Mucosa of rectum (tissue), 2 donors: Measurements from ENCODE around the gene FZD2.
"Not testable (repeated sequence)": the region's sequence is repeated elsewhere in the genome, so short reads cannot be mapped to it uniquely, and the experiment has no call there.

ENCODE experiments used
- H3K27ac ChIP-seq, 2 donors: one replicate each; pipeline ENCODE4 v1.7.0; 2013; ENCODE audit warnings: inconsistent platforms in 2 of 2, low read depth in 2 of 2, low read length in 2 of 2
- H3K27me3 ChIP-seq, 2 donors: one replicate each; pipeline ENCODE4 v1.7.0; 2013; ENCODE audit warnings: low read length in 2 of 2; ENCODE audit not compliant: control insufficient read depth in 2 of 2, insufficient read depth in 2 of 2
- H3K36me3 ChIP-seq, 2 donors: one replicate each; pipeline ENCODE4 v1.7.0; 2013; ENCODE audit warnings: low read length in 2 of 2; ENCODE audit not compliant: control insufficient read depth in 2 of 2, insufficient read depth in 2 of 2
- H3K4me1 ChIP-seq, 2 donors: one replicate each; pipeline ENCODE4 v1.7.0; 2013; ENCODE audit warnings: low read length in 2 of 2, mild to moderate bottlenecking in 1 of 2; ENCODE audit not compliant: control insufficient read depth in 2 of 2, insufficient read depth in 2 of 2
- H3K4me3 ChIP-seq, 2 donors: one replicate each; pipeline ENCODE4 v1.7.0; 2013; ENCODE audit warnings: low read length in 2 of 2
- H3K9ac ChIP-seq, 2 donors: one replicate each; pipeline ENCODE4 v1.7.0; 2013; ENCODE audit warnings: low read length in 2 of 2, low read depth in 1 of 2, mild to moderate bottlenecking in 1 of 2
- H3K9me3 ChIP-seq, 2 donors: one replicate each; pipeline ENCODE4 v1.7.0; 2013; ENCODE audit warnings: low read length in 2 of 2; ENCODE audit not compliant: control insufficient read depth in 2 of 2
- donor health status: healthy.
- donor health status: Normal muscosa, but diverticular disease.

The FZD2 gene

DNA sequence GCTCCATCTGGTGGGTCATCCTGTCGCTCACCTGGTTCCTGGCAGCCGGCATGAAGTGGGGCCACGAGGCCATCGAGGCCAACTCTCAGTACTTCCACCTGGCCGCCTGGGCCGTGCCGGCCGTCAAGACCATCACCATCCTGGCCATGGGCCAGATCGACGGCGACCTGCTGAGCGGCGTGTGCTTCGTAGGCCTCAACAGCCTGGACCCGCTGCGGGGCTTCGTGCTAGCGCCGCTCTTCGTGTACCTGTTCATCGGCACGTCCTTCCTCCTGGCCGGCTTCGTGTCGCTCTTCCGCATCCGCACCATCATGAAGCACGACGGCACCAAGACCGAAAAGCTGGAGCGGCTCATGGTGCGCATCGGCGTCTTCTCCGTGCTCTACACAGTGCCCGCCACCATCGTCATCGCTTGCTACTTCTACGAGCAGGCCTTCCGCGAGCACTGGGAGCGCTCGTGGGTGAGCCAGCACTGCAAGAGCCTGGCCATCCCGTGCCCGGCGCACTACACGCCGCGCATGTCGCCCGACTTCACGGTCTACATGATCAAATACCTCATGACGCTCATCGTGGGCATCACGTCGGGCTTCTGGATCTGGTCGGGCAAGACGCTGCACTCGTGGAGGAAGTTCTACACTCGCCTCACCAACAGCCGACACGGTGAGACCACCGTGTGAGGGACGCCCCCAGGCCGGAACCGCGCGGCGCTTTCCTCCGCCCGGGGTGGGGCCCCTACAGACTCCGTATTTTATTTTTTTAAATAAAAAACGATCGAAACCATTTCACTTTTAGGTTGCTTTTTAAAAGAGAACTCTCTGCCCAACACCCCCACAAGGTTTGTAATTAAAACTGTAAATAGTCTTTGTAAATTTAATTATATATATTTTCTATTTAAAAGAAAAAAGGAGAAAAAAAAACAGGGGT, 1.7 kb downstream of the FZD2 start:
- H3K9me3 ChIP-seq = no peaks in the 10 kb centered on the region
- no peaks in the 10 kb centered on the region for H3K36me3 ChIP-seq
- no peak overlapping the region for H3K27ac ChIP-seq
- H3K4me1 ChIP-seq = peaks cover 8 to 10% of the 10 kb centered on the region in 2 donors
- H3K27me3 ChIP-seq = peaks cover 18 to 29% of the 10 kb centered on the region in 2 donors
- H3K9ac ChIP-seq = no peak overlapping the region
- H3K4me3 ChIP-seq = no peak overlapping the region

DNA sequence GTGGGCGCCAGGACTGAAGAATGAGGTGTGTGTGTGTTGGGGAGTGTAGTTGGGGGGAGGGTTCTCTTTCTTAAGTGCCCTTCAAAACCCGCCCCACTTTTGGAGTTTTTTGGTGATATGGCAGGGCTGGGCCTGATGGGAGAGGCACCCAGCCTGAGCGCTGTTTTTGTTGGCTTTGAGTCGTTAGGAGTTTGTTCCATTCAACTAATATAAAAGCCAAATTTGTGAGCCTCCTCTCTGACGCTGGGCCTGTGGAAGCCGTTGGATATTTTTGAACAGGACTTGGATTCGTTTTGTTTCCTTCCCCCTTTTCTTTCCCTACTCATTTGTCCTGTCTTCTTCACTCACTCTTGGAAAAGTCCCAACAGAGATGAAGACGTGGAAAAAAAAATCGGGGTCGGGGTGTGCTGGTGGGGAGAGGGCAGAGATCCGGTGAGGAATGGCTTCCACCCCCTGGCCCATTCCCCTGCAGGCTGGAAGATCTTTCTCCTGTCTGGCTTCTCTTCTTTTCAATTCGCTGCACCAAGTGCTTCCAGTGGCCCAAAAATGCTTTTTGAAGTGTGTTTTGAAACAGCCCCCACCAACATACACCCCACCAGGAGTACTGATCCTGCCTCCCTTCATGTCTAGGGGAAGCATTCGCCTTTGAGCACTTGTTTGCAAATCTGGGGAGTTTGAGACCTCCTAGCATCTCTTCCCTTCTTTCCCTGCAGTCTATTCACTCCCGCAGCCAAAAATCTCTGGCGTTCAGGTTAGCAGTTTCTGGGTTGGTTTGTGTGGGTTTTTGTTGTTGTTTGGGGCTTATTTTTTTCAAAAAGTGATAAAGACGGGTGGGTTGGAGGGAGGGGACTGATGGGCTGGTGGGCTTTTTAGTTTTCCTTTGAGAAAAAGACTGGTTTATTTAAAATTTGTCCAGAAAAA, 2.6 kb downstream of the FZD2 start:
- peaks cover 8 to 10% of the 10 kb centered on the region in 2 donors for H3K4me1 ChIP-seq
- no peak overlapping the region for H3K27ac ChIP-seq
- H3K4me3 ChIP-seq = no peak overlapping the region
- no peaks in the 10 kb centered on the region for H3K9me3 ChIP-seq
- H3K9ac ChIP-seq = no peak overlapping the region
- H3K36me3 ChIP-seq = no peaks in the 10 kb centered on the region
- peaks cover 18 to 28% of the 10 kb centered on the region in 2 donors for H3K27me3 ChIP-seq

DNA sequence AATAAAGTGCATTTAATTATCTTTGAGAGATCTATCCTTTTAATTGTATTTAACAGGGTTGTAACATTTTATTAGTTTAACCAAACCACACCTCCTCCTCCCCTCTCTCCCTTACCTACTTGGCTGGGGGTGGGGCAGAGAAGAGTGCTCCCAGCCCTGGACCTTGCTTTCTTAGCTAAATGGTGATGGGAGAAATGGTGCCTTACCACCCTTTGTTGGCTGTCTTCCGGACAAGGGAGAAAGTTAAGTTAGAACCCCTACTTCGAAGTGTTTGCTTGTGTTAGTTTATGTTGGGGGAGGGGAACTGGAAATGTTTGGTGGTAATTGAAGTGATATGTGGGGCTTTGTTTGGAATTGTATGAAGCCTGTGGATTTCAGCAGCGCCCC, 3.9 kb downstream of the FZD2 start:
- H3K4me1 ChIP-seq = peaks cover 5 to 10% of the 10 kb centered on the region in 2 donors

DNA sequence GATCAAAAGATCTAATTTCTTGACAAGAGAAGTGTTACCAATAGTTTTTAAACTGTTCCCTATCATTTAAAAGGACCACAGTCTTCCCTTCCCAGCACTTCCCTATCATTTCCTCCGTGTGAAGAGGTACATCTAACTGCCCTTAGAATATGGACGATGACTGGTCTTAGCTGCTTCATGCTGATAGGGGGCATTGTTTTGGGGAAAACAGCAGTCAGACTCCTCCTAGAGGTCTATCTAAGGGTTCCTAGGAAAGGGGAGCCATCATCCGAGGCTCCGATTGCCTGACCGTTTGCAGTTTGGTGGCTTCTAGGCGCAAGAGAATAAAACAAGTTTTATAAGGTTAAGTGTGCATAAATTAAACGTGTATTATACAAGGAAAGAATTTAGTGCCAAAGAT, 7.1 kb downstream of the FZD2 start:
- Histone ChIP-seq H3K4me3 (no peak overlapping the region), H3K9ac (no peak overlapping the region), H3K36me3 (no peaks in the 10 kb centered on the region), H3K27me3 (peaks cover 3 to 5% of the 10 kb centered on the region in 2 donors), H3K9me3 (peaks cover 0 to 4% of the 10 kb centered on the region in 2 donors), H3K4me1 (no peaks in the 10 kb centered on the region), H3K27ac (no peak overlapping the region)

More for the DNA sequence above, 3.9 kb downstream of the FZD2 start:
- Histone ChIP-seq H3K27me3 (peaks cover 11 to 17% of the 10 kb centered on the region in 2 donors), H3K27ac (no peak overlapping the region), H3K4me3 (no peak overlapping the region), H3K9ac (no peak overlapping the region), H3K9me3 (peaks cover 0 to 4% of the 10 kb centered on the region in 2 donors), H3K36me3 (no peaks in the 10 kb centered on the region)

DNA sequence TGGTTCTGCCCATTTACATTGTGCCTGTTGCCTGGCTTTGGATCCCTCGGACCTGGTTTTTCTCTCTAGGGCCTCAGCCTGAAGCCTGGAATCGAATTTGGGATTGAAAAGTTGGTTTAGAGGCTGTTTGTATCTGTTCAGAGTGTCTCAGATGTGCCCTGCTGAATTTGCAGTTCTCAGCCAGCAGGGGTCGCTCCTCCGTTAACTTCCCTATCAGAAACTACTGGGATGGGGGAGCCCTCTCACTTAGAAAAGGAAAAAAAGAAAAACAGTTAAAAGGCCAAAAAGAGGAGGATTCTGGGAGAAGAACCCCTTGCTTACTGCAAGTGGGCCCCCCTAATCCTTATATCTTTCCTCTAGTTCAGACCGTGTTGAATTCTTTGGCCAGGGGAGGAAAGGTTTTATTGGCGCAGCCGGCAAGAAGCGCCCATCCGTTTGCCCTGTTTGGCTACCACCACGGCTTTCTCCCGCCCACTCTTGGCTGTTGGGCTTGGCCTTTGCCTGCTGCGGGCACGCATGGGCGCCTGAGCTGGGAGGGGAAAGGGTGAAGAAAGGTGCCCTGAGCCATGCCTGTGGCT, 8.7 kb downstream of the FZD2 start:
- H3K9ac ChIP-seq = no peak overlapping the region
- no peak overlapping the region for H3K4me3 ChIP-seq
- no peak overlapping the region for H3K27ac ChIP-seq
- H3K36me3 ChIP-seq = no peaks in the 10 kb centered on the region
- no peaks in the 10 kb centered on the region for H3K4me1 ChIP-seq
- peaks cover 3% of the 10 kb centered on the region in 2 donors for H3K27me3 ChIP-seq
- peaks cover 0 to 4% of the 10 kb centered on the region in 2 donors for H3K9me3 ChIP-seq

DNA sequence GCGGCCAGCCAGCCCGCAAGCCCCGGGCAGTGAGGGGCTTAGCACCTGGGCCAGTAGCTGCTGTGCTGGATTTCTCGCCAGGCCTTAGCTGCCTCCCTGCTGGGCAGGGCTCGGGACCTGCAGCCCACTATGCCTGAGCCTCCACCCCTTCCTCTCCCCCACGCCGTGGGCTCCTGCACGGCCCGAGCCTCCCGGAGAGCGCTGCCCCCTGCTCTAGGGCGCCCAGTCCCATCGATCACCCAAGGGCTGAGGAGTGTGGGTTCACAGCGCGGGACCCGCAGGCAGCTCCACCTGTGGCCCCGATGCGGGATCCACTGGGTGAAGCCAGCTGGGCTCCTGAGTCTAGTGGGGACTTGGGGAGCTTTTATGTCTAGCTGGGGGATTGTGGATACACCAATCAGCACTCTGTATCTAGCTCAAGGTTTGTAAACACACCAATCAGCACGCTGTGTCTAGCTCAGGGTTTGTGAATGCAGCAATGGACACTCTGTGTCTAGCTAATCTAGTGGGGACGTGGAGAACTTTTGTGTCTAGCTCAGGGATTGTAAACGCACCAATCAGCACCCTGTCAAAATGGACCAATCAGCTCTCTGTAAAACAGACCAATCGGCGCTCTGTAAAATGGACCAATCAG, 11.1 kb downstream of the FZD2 start:
- not testable (repeated sequence) for H3K36me3 ChIP-seq, H3K4me1 ChIP-seq, H3K27ac ChIP-seq, H3K9ac ChIP-seq, H3K4me3 ChIP-seq, H3K9me3 ChIP-seq, H3K27me3 ChIP-seq

DNA sequence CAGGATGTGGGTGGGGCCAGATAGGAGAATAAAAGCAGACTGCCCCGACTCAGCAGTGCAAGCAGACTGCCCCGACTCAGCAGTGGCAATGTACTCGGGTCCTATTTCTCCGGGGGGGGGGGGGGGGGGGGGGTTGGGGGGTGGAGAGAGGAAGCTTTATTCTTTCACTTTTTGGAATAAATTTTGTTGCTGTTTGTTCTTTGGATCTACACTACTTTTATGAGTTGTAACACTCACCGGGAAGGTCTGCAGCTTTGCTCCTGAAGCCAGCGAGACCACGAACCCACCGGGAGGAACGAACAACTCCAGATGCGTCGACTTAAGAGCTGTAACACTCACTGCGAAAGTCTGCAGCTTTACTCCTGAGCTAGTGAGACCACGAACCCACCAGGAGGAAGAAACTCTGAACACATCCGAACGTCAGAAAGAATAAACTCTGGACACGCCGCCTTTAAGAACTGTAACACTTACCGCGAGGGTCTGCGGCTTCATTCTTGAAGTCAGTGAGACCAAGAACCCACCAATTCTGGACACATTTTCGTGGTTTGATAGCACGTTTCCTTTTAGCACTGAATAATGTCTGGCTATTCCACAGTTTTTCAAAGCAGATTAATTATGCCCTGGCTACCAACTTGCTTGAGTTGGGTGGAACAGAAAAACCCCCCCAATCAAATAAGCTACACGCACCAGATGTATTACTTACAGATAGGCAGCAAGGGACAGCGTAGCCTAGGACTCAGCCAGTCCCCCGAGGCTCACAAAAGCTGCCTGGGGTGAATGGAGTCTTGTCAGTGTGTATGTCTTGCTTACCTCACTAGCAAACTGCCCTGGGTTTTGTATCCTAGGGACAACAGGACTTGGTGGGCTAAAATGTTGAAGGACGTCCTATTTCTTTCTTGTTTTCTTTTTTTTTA, 11.9 kb downstream of the FZD2 start:
- Histone ChIP-seq H3K36me3 (no peaks in the 10 kb centered on the region), H3K27me3 (no peaks in the 10 kb centered on the region), H3K9ac (no peak overlapping the region), H3K27ac (no peak overlapping the region), H3K4me3 (no peak overlapping the region), H3K4me1 (no peaks in the 10 kb centered on the region), H3K9me3 (peaks cover 0 to 4% of the 10 kb centered on the region in 2 donors)

DNA sequence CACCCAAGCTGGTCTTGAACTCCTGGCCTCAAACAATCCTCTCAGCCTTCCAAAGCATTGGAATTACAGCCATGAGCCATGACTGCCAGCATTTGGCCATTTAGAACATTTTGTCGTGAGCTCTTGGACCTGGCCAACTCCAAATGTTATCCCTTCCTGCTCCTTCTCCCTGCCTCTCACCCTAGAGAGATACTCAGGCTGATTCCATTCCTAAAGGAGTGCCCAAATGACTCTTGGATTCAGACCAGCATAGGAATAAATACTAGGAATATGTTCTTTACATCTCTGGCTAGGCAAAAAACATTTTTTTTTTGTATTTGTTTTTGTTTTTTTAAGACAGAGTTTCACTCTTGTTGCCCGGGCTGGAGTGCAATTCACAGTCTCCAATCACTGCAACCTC, 15.5 kb downstream of the FZD2 start:
- Histone ChIP-seq H3K9me3 (no peaks in the 10 kb centered on the region), H3K36me3 (no peaks in the 10 kb centered on the region), H3K4me3 (no peak overlapping the region), H3K27ac (no peak overlapping the region), H3K4me1 (no peaks in the 10 kb centered on the region), H3K27me3 (peaks cover 0 to 2% of the 10 kb centered on the region in 2 donors), H3K9ac (no peak overlapping the region)

DNA sequence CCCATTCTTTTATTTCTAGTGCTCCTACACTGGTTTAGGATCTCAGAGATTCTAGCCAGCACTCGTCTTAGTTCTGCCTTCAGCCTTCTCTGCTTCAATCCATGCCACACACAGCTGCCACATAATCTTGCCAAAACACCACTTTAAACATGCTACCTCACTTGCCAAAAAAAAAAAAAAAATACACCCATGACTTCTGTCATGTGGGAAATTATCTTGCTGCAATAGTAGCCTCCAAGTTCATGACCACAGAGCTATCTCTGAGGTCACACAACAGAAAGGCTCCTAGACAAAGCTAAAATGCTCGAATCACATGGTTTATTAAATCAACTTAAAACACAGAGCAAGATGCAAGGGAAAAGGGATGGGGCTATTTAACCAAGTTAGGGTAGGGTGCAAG, 18.1 kb downstream of the FZD2 start:
- no peaks in the 10 kb centered on the region for H3K9me3 ChIP-seq
- no peak overlapping the region for H3K4me3 ChIP-seq
- no peak overlapping the region for H3K27ac ChIP-seq
- no peaks in the 10 kb centered on the region for H3K36me3 ChIP-seq
- no peak overlapping the region for H3K9ac ChIP-seq
- peaks cover 2% of the 10 kb centered on the region in 2 donors for H3K27me3 ChIP-seq
- H3K4me1 ChIP-seq = no peaks in the 10 kb centered on the region
